Breast epithelium (tissue), 3 donors: Measurements from ENCODE around the gene SERPINB3.

Experiments used
- POLR2AphosphoS5 ChIP-seq, 3 donors: sonication (generic); formaldehyde crosslinking; IDR thresholded peaks; one replicate each; pipeline ENCODE4 v1.6.1; 2017; ENCODE audit warnings: antibody characterized with exemption in 3 of 3
- TF ChIP-seq, protein P1 (sequence below), 3 donors: fragments of 450-650 bp; IDR thresholded peaks; one replicate each; pipeline ENCODE4 v1.5.1; 2016 to 2017; ENCODE audit warnings: antibody characterized with exemption in 3 of 3, mild to moderate bottlenecking in 3 of 3, moderate library complexity in 3 of 3

DNA sequence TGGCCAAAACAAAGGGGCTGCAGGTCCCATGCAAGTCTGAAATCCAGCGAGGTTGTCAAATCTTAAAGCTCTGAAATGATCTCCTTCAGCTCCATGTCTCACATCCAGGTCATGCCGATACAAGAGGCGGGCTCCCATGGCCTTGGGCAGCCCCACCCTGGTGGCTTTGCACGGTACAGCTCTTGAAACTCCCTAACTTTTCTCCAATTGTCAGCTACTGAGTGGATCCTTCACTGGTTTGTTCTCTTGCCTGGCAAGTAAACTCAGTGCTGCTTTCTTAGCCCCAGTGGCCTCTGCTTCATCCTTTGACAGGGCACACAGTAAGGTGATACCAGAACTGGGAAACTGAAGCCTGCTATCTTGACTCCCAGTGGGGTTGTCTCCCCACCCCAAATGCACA lies 48.3 kb downstream of the SERPINB3 start:
- TF ChIP-seq, protein P1, sequence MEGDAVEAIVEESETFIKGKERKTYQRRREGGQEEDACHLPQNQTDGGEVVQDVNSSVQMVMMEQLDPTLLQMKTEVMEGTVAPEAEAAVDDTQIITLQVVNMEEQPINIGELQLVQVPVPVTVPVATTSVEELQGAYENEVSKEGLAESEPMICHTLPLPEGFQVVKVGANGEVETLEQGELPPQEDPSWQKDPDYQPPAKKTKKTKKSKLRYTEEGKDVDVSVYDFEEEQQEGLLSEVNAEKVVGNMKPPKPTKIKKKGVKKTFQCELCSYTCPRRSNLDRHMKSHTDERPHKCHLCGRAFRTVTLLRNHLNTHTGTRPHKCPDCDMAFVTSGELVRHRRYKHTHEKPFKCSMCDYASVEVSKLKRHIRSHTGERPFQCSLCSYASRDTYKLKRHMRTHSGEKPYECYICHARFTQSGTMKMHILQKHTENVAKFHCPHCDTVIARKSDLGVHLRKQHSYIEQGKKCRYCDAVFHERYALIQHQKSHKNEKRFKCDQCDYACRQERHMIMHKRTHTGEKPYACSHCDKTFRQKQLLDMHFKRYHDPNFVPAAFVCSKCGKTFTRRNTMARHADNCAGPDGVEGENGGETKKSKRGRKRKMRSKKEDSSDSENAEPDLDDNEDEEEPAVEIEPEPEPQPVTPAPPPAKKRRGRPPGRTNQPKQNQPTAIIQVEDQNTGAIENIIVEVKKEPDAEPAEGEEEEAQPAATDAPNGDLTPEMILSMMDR (IDR thresholded peaks at IDR 0.05): no peak
- no peak for TF ChIP-seq POLR2AphosphoS5 (IDR thresholded peaks at IDR 0.05)
